Activated CD8-positive, alpha-beta memory T cell treated with anti-CD3 and anti-CD28 coated beads, Interleukin-2, amount 10 ng/mL, durations not matched to agents 7 days and 5 days (primary cell): ENCODE measurements around the gene CXorf58. TPM values are rescaled to one million over a fixed set of nuclear protein-coding genes. Genes with fewer than 3 reads are reported as not detected.
"Not testable (repeated sequence)": the region's sequence is repeated elsewhere in the genome, so short reads cannot be mapped to it uniquely, and the experiment has no call there.

ENCODE experiments used
- ATAC-seq: fragments of 150-1000 bp; cut with Tn5 transposase; one replicate; pipeline ENCODE4 v1.10.0; 2021; ENCODE audit warnings: moderate library complexity
- CTCF ChIA-PET: fragments of 350-600 bp; sonication (Branson Sonifier 250); formaldehyde crosslinking; loops from one replicate; lab custom pipeline; 2021; ENCODE audit warnings: antibody characterized with exemption; lab: Charles Lee
- DNase-seq: peaks from one replicate; pipeline ENCODE4 v3.0.0-alpha.2; 2020
- H3K27ac Mint-ChIP-seq: one replicate; pipeline ENCODE4 v1.8.0; 2021; ENCODE audit warnings: mild to moderate bottlenecking, mixed read lengths
- H3K27me3 Mint-ChIP-seq: one replicate; pipeline ENCODE4 v1.8.0; 2021; ENCODE audit warnings: mixed read lengths
- H3K36me3 Mint-ChIP-seq: one replicate; pipeline ENCODE4 v1.8.0; 2021; ENCODE audit warnings: mild to moderate bottlenecking, mixed read lengths
- H3K4me1 Mint-ChIP-seq: one replicate; pipeline ENCODE4 v1.8.0; 2021; ENCODE audit warnings: mixed read lengths
- H3K4me3 Mint-ChIP-seq: one replicate; pipeline ENCODE4 v1.8.0; 2021; ENCODE audit warnings: mild to moderate bottlenecking, moderate library complexity, mixed read lengths
- H3K9me3 Mint-ChIP-seq: one replicate; pipeline ENCODE4 v1.8.0; 2022; ENCODE audit warnings: low read depth, mixed read lengths
- total RNA-seq, 2 experiments: library from RNA; stranded (reverse); gene quantifications; one replicate each; pipeline ENCODE4 v1.2.3, GENCODE V29; 2021

The CXorf58 gene
- total RNA-seq, 2 experiments from 2014 or later, result 0.20 TPM; not detected in 1

- peaks cover 13% of the 10 kb centered on the region for H3K4me1 Mint-ChIP-seq
- DNase-seq (no peak), ATAC-seq (no peak)
- H3K36me3 Mint-ChIP-seq, result no peaks in the 10 kb centered on the region
- no peaks in the 10 kb centered on the region for H3K9me3 Mint-ChIP-seq
- CTCF ChIA-PET, result interaction anchor here (0.7 kb wide), 1 partner anchor 9 kb away, joined by 4 read pairs; no protein-coding TSS in a partner anchor
- no peak overlapping the region for H3K4me3 Mint-ChIP-seq
- no peak overlapping the region for H3K27ac Mint-ChIP-seq
- no peaks in the 10 kb centered on the region for H3K27me3 Mint-ChIP-seq
These were observed 19.9 kb upstream of the CXorf58 start for GRCh38 chrX:23887918-23888317.

GRCh38 chrX:23888887-23889501 lies 18.8 kb upstream of the CXorf58 start:
- Mint-ChIP-seq H3K27ac (no peak overlapping the region), H3K36me3 (no peaks in the 10 kb centered on the region), H3K4me1 (peaks cover 10% of the 10 kb centered on the region), H3K27me3 (no peaks in the 10 kb centered on the region), H3K4me3 (no peak overlapping the region), H3K9me3 (no peaks in the 10 kb centered on the region)
- ATAC-seq, result no peak
- DNase-seq, result no peak
- CTCF ChIA-PET, result interaction anchor here (1.3 kb wide), 1 partner anchor 13 kb away, joined by 5 read pairs; no protein-coding TSS in a partner anchor

- H3K27ac Mint-ChIP-seq, result no peak overlapping the region
- H3K4me1 Mint-ChIP-seq, result peaks cover 4% of the 10 kb centered on the region
- H3K27me3 Mint-ChIP-seq, result no peaks in the 10 kb centered on the region
- CTCF ChIA-PET, result no interaction called here
- H3K9me3 Mint-ChIP-seq, result no peaks in the 10 kb centered on the region
- ATAC-seq (no peak), DNase-seq (no peak)
- H3K4me3 Mint-ChIP-seq, result no peak overlapping the region
- peaks cover 3% of the 10 kb centered on the region for H3K36me3 Mint-ChIP-seq
These were observed 16.9 kb upstream of the CXorf58 start for GRCh38 chrX:23890933-23891332.

- ATAC-seq, DNase-seq, H3K36me3 Mint-ChIP-seq, H3K9me3 Mint-ChIP-seq, H3K4me3 Mint-ChIP-seq, H3K27ac Mint-ChIP-seq, H3K27me3 Mint-ChIP-seq: not testable (repeated sequence)
- peaks cover 17% of the 10 kb centered on the region for H3K4me1 Mint-ChIP-seq
- CTCF ChIA-PET, result interaction anchor here (0.6 kb wide), 1 partner anchor 149 kb away, joined by 3 read pairs; no protein-coding TSS in a partner anchor
These were observed 12.8 kb upstream of the CXorf58 start for GRCh38 chrX:23894993-23895392.

GRCh38 chrX:23896539-23896938 lies 11.3 kb upstream of the CXorf58 start:
- H3K27me3 Mint-ChIP-seq, DNase-seq, CTCF ChIA-PET, H3K9me3 Mint-ChIP-seq, ATAC-seq, H3K4me3 Mint-ChIP-seq, H3K36me3 Mint-ChIP-seq, H3K27ac Mint-ChIP-seq: not testable (repeated sequence)
- H3K4me1 Mint-ChIP-seq, result peaks cover 19% of the 10 kb centered on the region

GRCh38 chrX:23896981-23897380 lies 10.8 kb upstream of the CXorf58 start:
- no peaks in the 10 kb centered on the region for H3K27me3 Mint-ChIP-seq
- peaks cover 19% of the 10 kb centered on the region for H3K4me1 Mint-ChIP-seq
- H3K36me3 Mint-ChIP-seq, result peaks cover 3% of the 10 kb centered on the region
- H3K27ac Mint-ChIP-seq, result no peak overlapping the region
- DNase-seq (no peak), ATAC-seq (no peak)
- CTCF ChIA-PET, result interaction anchor here (0.6 kb wide), 1 partner anchor 9 kb away, joined by 4 read pairs; no protein-coding TSS in a partner anchor
- H3K4me3 Mint-ChIP-seq, result no peak overlapping the region
- no peaks in the 10 kb centered on the region for H3K9me3 Mint-ChIP-seq

GRCh38 chrX:23898412-23898959 lies 9.3 kb upstream of the CXorf58 start:
- peaks cover 19% of the 10 kb centered on the region for H3K4me1 Mint-ChIP-seq
- ATAC-seq (no peak), DNase-seq (no peak)
- H3K36me3 Mint-ChIP-seq, result peaks cover 3% of the 10 kb centered on the region
- H3K9me3 Mint-ChIP-seq, result no peaks in the 10 kb centered on the region
- CTCF ChIA-PET, result no interaction called here
- no peak overlapping the region for H3K27ac Mint-ChIP-seq
- no peaks in the 10 kb centered on the region for H3K27me3 Mint-ChIP-seq
- H3K4me3 Mint-ChIP-seq, result no peak overlapping the region

GRCh38 chrX:23900220-23900797 lies 7.5 kb upstream of the CXorf58 start:
- Mint-ChIP-seq H3K36me3 (no peaks in the 10 kb centered on the region), H3K9me3 (no peaks in the 10 kb centered on the region), H3K4me1 (peaks cover 24% of the 10 kb centered on the region), H3K27ac (no peak overlapping the region), H3K27me3 (no peaks in the 10 kb centered on the region), H3K4me3 (no peak overlapping the region)
- ATAC-seq (no peak), DNase-seq (no peak)
- CTCF ChIA-PET, result interaction anchor here (2.4 to 3.7 kb wide), 3 partner anchors 117 to 206 kb away, joined by 17 to 36 read pairs (median 19); partner anchors contain the start of genes EIF2S3 and SAT1

GRCh38 chrX:23901060-23901459 lies 6.7 kb upstream of the CXorf58 start:
- CTCF ChIA-PET, result interaction anchor here (0.8 to 3.7 kb wide), 22 partner anchors 9 to 1765 kb away, joined by 3 to 36 read pairs (median 5); partner anchors contain the start of genes ACOT9, EIF2S3 and SAT1
- Mint-ChIP-seq H3K9me3 (no peaks in the 10 kb centered on the region), H3K27ac (no peak overlapping the region), H3K4me3 (no peak overlapping the region), H3K36me3 (no peaks in the 10 kb centered on the region), H3K27me3 (no peaks in the 10 kb centered on the region), H3K4me1 (peaks cover 28% of the 10 kb centered on the region)
- peak; percentile 63 for ATAC-seq
- DNase-seq, result peak; percentile 48

GRCh38 chrX:23901805-23902204 lies 6.0 kb upstream of the CXorf58 start:
- Mint-ChIP-seq H3K4me3 (no peak overlapping the region), H3K9me3 (no peaks in the 10 kb centered on the region), H3K36me3 (no peaks in the 10 kb centered on the region), H3K27me3 (no peaks in the 10 kb centered on the region), H3K27ac (no peak overlapping the region), H3K4me1 (peaks cover 30% of the 10 kb centered on the region)
- CTCF ChIA-PET, result interaction anchor here (0.5 to 3.7 kb wide), 46 partner anchors 9 to 1766 kb away, joined by 3 to 36 read pairs (median 4); partner anchors contain the start of genes ACOT9, EIF2S3, PRDX4 and SAT1
- ATAC-seq, result peak; percentile 86
- peak; percentile 61 for DNase-seq

- DNase-seq (no peak), ATAC-seq (peak; percentile 4)
- Mint-ChIP-seq H3K4me3 (no peak overlapping the region), H3K27me3 (no peaks in the 10 kb centered on the region), H3K4me1 (peaks cover 24% of the 10 kb centered on the region), H3K36me3 (no peaks in the 10 kb centered on the region), H3K9me3 (no peaks in the 10 kb centered on the region), H3K27ac (no peak overlapping the region)
- CTCF ChIA-PET, result interaction anchor here (0.6 to 3.7 kb wide), 37 partner anchors 14 to 235 kb away, joined by 3 to 36 read pairs (median 5); partner anchors contain the start of genes ACOT9, EIF2S3, PRDX4 and SAT1
These were observed 5.4 kb upstream of the CXorf58 start for GRCh38 chrX:23902419-23902818.

GRCh38 chrX:23904096-23904495 lies 3.7 kb upstream of the CXorf58 start:
- Mint-ChIP-seq H3K4me3 (no peak overlapping the region), H3K27me3 (no peaks in the 10 kb centered on the region), H3K4me1 (peaks cover 31% of the 10 kb centered on the region), H3K27ac (no peak overlapping the region), H3K36me3 (no peaks in the 10 kb centered on the region), H3K9me3 (no peaks in the 10 kb centered on the region)
- DNase-seq (no peak), ATAC-seq (no peak)
- CTCF ChIA-PET, result interaction anchor here (2.8 kb wide), 1 partner anchor 210 kb away, joined by 7 read pairs; no protein-coding TSS in a partner anchor

GRCh38 chrX:23907111-23907497 lies 702 bp upstream of the CXorf58 start:
- H3K27me3 Mint-ChIP-seq, result no peaks in the 10 kb centered on the region
- CTCF ChIA-PET, result interaction anchor here (0.6 to 4.0 kb wide), 10 partner anchors 9 to 240 kb away, joined by 3 to 33 read pairs (median 4); partner anchors contain the start of genes ACOT9, EIF2S3, KLHL15 and PRDX4
- ATAC-seq, result no peak
- no peaks in the 10 kb centered on the region for H3K36me3 Mint-ChIP-seq
- H3K4me1 Mint-ChIP-seq, result peaks cover 26% of the 10 kb centered on the region
- H3K4me3 Mint-ChIP-seq, result peak overlapping the region; percentile 75
- H3K27ac Mint-ChIP-seq, result peak overlapping the region; percentile 87
- no peak for DNase-seq
- no peaks in the 10 kb centered on the region for H3K9me3 Mint-ChIP-seq
